Epidermal melanocyte (primary cell): ENCODE data around the gene CYP27C1.

Source experiments
- DNase-seq: peaks from one replicate; pipeline ENCODE4 v3.0.0; 2011; ENCODE audit warnings: low spot score; ENCODE audit not compliant: insufficient read length

CYP27C1 gene

GRCh38 chr2:127193164-127193966, 26.7 kb downstream of the CYP27C1 start:
- no peak for DNase-seq

GRCh38 chr2:127191331-127192219, 28.5 kb downstream of the CYP27C1 start:
- no peak for DNase-seq

GRCh38 chr2:127188797-127189196, 31.3 kb downstream of the CYP27C1 start:
- DNase-seq, result no peak

GRCh38 chr2:127187831-127188230, 32.3 kb downstream of the CYP27C1 start:
- no peak for DNase-seq

- DNase-seq, result no peak
These were observed 32.9 kb downstream of the CYP27C1 start for GRCh38 chr2:127187081-127187775.

- DNase-seq, result no peak
These were observed 34.4 kb downstream of the CYP27C1 start for GRCh38 chr2:127185705-127186104.

GRCh38 chr2:127185093-127185492, 35.0 kb downstream of the CYP27C1 start:
- no peak for DNase-seq

- no peak for DNase-seq
These were observed 36.3 kb downstream of the CYP27C1 start for GRCh38 chr2:127183771-127184170.

GRCh38 chr2:127182626-127183458, 37.3 kb downstream of the CYP27C1 start:
- no peak for DNase-seq

GRCh38 chr2:127181851-127182250, 38.2 kb downstream of the CYP27C1 start:
- DNase-seq, result no peak

- peak; percentile 48 for DNase-seq
These were observed 40.3 kb downstream of the CYP27C1 start for GRCh38 chr2:127179766-127180165.

- no peak for DNase-seq
These were observed 42.4 kb downstream of the CYP27C1 start for GRCh38 chr2:127177617-127178263.

GRCh38 chr2:127176371-127177311, 43.5 kb downstream of the CYP27C1 start:
- no peak for DNase-seq

- DNase-seq, result no peak
These were observed 44.2 kb downstream of the CYP27C1 start for GRCh38 chr2:127175751-127176354.

GRCh38 chr2:127175041-127175721, 44.9 kb downstream of the CYP27C1 start:
- DNase-seq, result no peak

GRCh38 chr2:127174640-127175039, 45.5 kb downstream of the CYP27C1 start:
- DNase-seq, result no peak

- no peak for DNase-seq
These were observed 46.0 kb downstream of the CYP27C1 start for GRCh38 chr2:127174136-127174535.

GRCh38 chr2:127173057-127173456, 47.0 kb downstream of the CYP27C1 start:
- DNase-seq, result no peak
